COLO829 (cell line): ENCODE measurements around the gene NFS1.
"Not testable (repeated sequence)": the region's sequence is repeated elsewhere in the genome, so short reads cannot be mapped to it uniquely, and the experiment has no call there.

Source experiments
- DNase-seq: peaks from one replicate; pipeline ENCODE4 v3.0.0; 2012; ENCODE audit warnings: low spot score

The NFS1 gene

GRCh38 chr20:35706591-35707529 lies 7.7 kb upstream of the NFS1 start:
- DNase-seq = not testable (repeated sequence)

DNA sequence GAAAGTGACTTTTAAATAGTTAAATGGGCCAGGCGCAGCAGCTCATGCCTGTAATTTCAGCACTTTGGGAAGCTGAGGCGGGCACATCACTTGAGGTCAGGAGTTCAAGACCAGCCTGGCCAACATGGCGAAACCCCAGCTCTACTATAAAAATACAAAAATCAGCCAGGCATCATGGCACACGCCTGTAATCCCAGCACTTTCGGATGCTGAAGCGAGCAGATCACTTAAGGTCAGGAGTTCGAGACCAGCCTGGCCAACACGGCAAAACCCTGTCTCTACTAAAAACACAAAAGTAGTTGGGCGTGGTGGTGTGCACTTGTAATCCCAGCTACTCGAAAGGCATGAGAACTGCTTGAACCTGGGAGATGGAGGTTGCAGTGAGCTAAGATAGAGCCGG lies 6.7 kb upstream of the NFS1 start:
- DNase-seq = not testable (repeated sequence)

DNA sequence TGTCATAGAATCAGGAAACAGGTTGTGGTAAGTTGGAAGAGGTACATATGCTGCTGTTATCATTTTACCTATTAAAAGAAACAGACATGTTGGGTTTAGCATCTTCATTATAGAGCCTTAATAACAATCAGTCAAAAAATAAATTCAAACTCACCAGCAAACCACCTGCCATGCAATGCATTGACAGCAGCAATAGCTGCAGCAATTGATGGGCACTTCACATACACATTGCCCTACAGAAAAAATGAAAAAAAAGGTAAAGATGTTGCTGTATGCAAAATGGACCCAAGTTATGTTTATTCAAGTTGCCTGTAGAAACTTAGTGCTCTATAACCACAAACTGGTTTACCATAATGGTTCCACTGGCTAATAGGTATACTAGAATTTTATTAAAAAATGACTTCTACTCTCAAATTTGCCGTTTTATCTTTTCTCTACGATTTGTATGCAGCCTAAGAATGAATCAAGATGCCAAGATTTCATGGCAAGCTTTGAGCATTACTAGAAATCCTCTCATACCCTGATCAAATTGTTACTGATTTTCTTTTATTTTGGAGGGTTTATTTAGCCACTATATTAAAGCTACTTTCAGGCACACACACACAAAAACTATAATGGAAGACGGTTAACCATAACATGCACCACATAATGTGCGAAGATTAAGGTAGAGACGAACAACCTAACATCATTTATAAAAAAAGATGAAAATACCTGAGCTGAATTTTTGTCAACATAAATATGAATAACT lies 5.5 kb upstream of the NFS1 start:
- DNase-seq = no peak

DNA sequence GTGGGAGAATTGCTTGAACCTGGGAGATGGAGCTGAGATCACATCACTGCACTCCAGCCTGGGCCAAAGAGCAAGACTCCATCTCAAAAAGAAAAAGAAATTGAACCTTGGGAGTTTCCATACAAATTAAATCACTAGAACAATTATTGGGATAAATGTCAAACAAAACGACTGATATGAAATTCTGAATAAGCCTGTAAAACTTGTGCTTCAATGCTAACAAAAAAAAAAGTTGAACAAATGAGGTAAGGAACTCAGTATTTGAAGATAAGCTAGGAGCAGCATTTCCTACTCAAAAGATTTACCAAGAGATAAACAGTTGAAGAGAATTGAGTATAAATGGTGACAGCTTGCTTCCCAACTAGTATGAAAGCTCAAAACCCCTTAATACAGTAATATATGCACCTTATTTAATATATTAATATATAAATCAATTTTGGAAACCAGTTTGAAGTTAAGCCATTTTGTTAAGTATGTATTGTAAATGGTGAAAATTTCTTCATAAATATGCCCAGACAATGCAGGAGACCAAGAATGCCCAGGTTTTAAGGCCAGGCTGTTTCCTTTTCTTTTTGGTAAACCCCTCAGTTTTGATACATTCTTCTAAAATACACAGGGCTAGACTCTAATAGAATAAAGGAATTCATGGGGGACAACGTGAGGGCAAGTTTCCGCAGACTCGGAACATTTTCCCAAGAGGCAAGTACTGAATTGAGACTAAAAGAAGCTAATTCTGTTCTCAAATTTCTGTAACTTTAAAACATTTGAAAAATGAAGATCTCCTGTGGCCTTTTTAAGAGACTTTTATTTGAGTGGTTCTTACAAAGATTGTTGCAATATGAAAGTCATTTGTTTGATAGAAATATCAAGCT lies 3.9 kb upstream of the NFS1 start:
- no peak for DNase-seq

DNA sequence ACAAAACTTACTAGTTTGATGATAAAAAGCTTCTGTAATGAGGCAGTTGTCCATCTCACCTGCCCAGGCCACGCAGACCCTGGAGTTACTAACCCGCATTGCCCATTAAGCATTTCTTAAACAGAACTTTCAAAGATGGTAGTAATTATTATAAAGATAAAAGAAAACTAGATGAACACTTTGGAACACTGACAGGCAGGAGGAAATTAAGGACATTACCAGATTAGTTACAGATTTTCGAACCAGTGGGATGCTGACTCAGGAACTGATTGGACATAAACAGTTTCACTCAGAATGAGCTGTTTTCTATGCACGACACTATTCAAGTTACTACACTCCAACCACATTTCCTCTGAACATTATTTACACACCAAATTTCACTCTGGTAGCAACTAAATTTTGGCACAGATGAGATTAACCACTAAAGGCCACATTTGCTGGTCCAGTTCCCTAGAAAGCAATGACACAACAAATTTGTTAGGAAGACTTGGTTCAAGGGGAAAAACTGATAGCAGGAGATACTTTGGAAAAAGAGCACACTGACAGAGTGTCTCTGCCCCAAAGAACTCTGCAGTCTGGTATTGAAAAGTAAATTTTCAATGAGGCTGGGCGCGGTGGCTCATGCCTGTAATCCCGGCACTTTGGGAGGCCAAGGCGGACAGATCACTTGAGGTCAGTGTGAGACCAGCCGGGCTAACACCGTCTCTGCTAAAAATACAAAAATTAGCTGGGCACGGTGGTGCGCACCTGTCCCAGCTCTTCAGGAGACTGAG lies 3.1 kb upstream of the NFS1 start:
- DNase-seq = no peak

- peak; percentile 55 for DNase-seq
Measured at GRCh38 chr20:35700625-35701148, 1.5 kb upstream of the NFS1 start.

DNA sequence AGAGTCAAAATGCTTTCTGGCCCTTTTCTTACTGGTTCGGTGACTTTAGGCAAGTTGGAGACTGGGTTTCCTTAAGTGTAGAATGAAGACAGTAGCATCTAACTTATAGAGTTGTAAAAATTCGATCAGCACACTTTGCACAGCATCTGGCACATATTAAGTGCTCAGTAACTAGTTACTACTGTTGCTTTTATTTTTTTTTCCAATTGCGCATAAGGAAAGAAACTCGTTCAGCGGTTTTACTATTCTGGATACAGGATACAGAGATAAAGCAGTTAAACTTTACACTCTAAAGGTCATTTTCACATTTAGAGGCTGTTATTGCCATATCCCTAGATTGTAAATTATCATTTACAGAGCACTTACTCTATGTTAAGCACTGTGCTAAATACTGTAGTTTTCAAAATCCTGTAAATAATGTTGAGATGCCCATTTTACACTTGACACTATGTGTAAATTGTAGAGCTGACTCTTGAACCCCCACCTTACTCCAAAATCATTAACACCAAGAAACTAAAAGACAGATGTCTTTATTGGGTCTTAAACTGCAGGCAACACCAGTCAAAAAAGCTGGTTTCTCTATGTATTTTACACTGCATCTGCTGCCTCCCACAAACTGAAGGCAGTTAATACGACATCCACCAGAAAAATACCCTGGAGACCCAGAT lies 939 bp upstream of the NFS1 start:
- DNase-seq = no peak

GRCh38 chr20:35698298-35699126 lies 640 bp downstream of the NFS1 start:
- DNase-seq = no peak

DNA sequence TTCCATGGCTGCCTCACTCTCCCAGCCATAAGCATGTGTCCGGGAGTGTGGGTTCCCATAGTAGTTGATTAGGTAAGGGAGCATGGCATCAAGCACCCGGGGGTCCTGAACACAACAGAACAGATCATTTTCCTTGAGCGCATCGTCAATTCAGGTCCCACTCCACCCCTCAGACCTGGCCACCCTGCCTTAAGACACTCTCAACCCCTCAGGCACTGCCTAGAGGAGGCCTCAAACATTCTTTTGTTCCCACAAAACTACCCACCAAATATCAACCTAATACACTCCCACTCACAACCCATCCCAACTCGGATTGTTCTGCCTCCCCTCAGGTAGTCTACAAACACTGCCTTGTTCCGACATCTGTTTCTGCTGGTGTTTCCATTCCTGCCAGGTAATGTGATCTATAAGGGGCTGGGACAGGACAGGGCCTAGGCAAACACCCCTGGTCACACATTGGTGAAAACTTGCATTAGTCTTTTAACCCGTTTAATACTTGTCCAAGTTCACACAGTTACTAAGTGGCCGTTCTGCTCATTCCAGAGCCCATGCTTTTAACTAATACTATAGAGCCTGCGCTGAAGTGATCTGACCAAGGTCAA lies 1.4 kb downstream of the NFS1 start:
- no peak for DNase-seq

GRCh38 chr20:35695978-35696377 lies 3.2 kb downstream of the NFS1 start:
- no peak for DNase-seq

GRCh38 chr20:35695245-35695749 lies 3.9 kb downstream of the NFS1 start:
- no peak for DNase-seq

- no peak for DNase-seq
Measured at GRCh38 chr20:35690265-35690664, 8.9 kb downstream of the NFS1 start.

DNA sequence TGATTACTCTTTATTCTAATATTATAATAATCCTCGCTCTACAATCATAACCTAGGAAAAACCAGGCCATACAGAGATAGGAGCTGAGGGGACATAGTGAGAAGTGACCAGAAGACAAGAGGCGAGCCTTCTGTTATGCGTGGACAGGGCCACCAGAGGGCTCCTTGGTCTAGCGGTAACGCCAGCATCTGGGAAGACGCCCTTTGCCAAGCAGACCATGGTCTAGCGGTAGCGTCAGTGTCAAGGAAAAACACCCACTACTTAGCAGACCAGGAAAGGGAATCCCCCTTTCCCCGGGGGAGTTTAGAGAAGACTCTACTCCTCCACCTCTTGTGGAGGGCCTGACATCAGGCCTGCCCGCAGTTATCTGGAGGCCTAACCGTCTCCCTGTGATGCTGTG lies 12.3 kb downstream of the NFS1 start:
- DNase-seq = not testable (repeated sequence)

DNA sequence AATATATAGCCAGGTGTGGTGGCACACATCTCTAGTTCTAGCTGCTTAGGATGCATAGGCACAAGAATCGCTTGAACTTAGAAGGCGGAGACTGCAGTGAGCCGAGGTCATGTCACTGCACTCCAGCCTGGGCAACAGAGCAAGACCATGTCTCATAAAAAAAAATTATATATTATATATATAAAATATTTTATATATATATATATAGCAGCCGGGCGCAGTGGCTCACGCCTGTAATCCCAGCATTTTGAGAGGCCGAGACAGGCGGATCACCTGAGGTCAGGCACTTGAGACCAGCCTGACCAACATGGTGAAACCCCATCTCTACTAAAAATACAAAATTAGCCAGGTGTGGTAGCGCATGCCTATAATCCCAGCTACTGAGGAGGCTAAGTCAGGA lies 13.8 kb downstream of the NFS1 start:
- DNase-seq = not testable (repeated sequence)

DNA sequence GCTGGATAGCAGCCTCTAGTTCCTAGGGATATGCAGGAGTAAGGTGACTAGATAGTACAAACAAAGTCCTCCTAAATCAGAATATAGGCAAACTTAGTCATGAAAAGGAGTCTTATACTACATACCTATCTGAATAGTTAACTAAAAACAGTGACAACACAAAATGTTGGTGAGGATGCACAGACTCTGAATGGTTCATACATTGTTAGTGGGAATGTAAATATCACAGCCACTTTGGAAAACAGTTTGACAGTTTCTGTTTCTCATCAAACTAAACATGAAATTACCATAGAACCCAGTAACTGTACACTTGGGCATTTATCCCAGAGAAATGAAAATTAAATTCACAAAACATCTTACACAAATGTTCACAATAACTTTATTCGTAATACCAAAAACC lies 17.2 kb downstream of the NFS1 start:
- DNase-seq = no peak

- DNase-seq = no peak
Measured at GRCh38 chr20:35680452-35681183, 18.5 kb downstream of the NFS1 start.

GRCh38 chr20:35674921-35675320 lies 24.2 kb downstream of the NFS1 start:
- DNase-seq = no peak

DNA sequence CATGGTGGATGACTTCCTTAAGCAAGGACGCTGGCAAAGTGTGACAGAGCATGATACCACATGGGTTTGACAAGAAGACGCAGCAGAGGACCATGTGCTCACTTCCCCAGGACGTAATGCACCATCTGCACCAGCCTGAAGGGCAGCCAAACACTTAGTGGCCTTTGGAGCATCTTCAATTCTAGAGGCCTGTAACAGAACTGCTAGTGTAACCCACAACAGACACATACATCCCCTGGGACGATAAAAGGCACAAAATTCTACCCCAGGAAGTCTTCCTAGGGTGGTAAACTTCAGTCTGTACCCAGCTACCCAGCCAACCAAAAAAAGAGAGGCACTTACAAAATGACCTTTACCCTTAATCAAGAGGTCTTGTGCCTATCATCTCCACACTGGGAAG lies 25.3 kb downstream of the NFS1 start:
- no peak for DNase-seq
